HPDE6-E6E7 (cell line): ENCODE measurements around the gene CHMP4B.
A peak's percentile ranks its signal among the peaks of the same experiment; 100 is the strongest.

ENCODE experiments used
- DNase-seq: peaks from one replicate; pipeline ENCODE4 v3.0.0; 2011; ENCODE audit warnings: missing footprints; ENCODE audit errors: extremely low spot score

CHMP4B gene, protein sequence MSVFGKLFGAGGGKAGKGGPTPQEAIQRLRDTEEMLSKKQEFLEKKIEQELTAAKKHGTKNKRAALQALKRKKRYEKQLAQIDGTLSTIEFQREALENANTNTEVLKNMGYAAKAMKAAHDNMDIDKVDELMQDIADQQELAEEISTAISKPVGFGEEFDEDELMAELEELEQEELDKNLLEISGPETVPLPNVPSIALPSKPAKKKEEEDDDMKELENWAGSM

DNA sequence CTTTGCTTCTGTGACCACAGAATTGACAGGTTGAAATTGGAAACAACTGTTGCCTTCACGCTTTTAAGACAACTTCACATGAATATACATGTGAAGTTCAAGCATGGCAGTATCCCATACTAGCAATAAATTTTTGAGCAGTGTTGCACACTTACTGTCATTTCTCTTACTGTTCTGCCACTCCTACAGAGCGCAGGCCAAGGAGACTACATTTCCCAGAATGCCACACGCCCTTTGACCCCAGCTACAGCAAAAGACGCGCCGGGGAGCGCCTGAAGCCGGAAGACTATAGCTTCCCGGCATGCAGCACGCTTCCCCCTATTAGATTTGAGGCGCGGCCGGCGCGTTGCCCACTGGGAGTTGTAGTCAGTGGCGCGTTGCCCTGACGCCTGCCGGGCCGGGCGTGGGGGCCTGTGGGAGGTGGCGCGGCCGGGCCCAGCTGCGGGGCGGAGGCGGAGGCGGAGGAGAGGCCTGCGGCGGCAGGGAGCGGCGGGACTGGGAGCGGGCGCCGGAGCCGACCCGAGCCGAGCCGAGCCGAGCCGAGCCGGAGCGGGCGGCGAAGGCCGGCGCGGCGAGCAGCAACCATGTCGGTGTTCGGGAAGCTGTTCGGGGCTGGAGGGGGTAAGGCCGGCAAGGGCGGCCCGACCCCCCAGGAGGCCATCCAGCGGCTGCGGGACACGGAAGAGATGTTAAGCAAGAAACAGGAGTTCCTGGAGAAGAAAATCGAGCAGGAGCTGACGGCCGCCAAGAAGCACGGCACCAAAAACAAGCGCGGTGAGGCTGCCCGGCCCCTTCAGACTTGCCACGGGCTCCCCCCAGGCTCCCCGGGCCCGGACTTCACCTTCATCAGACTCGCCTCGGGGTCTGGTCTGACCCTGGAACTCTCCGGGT is at the start of gene CHMP4B:
Gene CHMP4B, plus strand, starts transcription at position 464 of the 891 bp plus-strand sequence. Its CDS starts 121 bp downstream, at position 585.
- DNase-seq = peak; percentile 100

GRCh38 chr20:33761698-33762250 is 49.4 kb upstream of the CHMP4B start:
- no peak for DNase-seq

DNA sequence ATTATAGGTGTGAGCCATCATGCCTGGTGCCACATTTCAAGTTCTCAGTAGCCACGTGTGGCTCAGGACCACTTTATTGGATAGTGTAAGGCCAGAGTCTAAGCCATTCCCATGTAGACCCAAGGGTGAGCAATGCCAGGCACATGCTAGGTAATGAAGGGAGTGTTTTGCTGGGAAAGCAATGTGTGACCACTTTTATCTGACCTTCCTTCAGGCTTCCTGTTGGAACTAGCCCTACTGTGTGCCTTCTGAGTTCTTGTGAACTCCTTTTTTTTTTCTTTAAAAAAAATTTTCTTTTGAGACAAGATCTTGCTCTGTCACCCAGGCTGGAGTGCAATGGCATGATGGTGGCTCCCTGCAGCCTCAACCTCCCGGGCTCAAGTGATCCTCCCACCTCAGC is 46.0 kb upstream of the CHMP4B start:
- no peak for DNase-seq

- no peak for DNase-seq
Observed at GRCh38 chr20:33765592-33765991, 45.6 kb upstream of the CHMP4B start.

DNA sequence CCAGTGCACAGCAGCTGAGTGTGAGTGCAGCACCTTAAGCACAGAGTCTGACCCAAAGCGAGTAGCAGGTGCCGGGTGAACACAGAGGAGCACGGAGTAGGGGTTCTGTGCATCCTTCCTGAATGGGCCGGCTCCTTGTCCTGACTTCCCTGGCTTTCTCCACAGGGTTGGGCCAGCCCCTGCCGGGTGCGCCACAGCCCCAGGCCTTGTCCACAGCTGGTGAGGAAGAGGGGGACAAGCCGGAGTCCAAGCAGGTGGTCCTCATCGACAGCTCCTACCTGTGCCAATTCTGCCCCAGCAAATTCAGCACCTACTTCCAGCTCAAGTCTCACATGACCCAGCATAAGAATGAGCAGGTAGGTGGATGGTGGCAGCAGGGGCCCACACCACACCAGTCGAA is 44.5 kb upstream of the CHMP4B start:
- DNase-seq = no peak

GRCh38 chr20:33767777-33768138 is 43.4 kb upstream of the CHMP4B start:
- DNase-seq = no peak

DNA sequence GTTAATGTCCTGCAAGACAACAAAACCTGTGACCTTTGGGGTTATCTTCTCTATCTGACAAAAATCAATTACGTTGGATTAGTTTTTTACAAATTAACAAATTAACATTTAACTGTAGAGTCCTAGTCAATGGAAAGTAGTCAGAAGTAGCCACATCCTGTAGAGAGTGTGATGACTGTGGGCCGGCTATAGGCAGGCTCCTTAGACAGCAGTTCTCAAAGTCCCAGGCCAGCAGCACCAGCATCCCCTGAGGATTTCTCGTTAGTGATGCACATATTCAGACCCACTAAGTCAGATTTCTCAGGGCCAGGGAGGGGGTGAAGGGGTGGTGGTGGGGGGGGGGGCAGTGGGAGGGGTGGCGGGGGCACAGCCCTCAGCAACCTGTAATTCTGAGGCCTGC is 42.1 kb upstream of the CHMP4B start:
- no peak for DNase-seq

DNA sequence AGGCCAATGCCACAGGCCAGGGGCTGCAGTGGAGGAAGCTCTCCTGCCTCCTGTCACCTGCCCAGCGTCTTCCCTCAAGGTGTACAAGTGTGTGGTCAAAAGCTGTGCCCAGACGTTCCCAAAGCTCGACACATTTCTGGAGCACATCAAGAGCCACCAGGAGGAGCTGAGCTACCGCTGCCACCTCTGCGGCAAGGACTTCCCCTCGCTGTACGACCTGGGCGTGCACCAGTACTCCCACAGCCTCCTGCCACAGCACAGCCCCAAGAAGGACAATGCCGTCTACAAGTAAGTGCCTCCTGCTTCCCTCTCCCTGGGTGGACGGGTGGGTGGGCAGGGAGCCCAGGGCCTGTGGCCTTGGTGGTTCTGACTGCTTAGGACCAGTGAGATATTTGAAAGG is 41.1 kb upstream of the CHMP4B start:
- no peak for DNase-seq

DNA sequence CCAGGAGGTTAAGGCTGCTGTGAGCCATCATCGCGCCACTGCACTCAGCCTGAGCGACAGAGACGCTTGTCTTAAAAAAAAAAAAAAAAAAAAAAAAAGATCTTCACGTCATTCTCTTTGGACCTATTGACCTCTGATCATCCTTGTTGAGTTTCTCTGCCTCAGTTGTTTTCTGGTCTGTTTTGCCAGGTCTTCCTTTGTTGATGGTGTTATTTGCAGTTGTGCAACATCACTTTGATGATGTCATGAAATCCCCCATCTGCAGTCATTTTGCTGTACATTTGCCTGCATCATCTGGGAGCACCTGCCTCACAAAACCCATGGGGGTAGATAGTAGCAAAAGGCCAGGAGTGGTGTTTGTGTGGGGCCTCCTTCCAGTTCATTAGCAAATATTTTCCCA is 39.2 kb upstream of the CHMP4B start:
- DNase-seq = no peak

DNA sequence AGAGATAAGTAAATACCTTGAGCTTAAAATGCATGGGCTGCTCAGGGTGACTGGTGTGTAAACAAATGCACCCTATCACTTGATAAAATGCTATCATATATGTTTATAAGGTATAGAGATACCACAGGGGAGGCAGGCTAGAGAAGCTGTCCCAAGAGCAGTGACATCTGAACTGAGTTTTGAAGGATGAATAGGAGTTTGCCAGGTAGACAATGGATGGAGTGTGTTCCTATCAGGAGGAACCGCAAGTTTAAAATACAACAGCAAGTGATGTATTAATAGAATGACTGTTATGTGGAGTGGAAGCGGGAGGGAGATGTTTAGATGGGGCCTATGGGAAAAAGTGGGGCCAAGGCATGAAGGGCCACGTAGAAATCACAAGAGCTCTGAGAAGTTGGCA is 38.7 kb upstream of the CHMP4B start:
- DNase-seq = no peak

DNA sequence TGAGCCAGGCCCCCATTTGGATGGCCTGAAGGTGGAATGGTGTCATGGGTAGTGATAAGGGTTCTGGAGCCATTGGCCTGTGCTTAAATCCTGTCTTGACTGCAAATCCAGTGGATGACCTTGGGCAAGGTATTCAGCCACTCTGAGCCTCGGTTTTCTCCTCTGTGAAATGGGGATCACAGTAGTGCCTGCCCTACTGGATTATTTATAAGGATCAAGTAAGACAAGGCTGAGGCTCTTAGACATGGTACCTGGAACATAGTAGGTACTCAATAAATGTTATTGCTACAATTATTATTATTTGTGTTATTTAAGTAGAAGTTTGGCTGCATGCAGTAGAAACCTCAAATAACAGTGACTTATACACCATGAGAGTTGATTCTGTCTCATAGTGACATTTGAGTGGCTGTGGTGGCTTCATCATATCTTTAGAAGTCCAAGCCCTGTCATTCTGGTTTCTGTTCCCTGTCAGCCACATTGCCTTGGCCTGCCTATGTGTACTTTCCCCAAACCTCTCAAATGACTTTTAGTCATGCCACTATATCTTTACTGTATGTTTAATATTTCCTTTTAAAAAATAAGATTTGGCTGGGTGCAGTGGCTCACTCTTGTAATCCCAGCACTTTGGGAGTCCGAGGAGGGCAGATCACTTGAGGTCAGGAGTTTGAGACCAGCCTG is 37.6 kb upstream of the CHMP4B start:
- DNase-seq = no peak

GRCh38 chr20:33777816-33778215 is 33.3 kb upstream of the CHMP4B start:
- no peak for DNase-seq

GRCh38 chr20:33781133-33781532 is 30.0 kb upstream of the CHMP4B start:
- DNase-seq = no peak

DNA sequence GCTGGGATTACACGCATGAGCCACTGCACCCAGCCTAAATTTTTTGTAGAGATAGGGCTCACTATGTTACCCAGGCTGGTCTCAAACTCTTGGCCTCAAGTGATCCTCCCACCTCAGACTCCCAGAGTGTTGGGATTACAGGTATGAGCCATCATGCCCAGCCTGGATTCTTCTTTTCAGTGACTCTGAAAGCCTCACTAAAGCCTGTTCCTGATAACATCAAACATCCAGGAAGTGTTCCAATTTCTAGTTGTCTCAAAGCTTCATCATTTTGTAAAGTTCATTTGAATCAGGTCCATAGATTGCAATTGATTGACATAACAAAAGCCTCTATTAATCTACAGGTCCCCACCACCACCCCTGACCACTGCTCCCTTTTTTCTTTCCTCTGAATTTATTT is 29.2 kb upstream of the CHMP4B start:
- no peak for DNase-seq

- DNase-seq = no peak
Observed at GRCh38 chr20:33783256-33783655, 27.9 kb upstream of the CHMP4B start.

DNA sequence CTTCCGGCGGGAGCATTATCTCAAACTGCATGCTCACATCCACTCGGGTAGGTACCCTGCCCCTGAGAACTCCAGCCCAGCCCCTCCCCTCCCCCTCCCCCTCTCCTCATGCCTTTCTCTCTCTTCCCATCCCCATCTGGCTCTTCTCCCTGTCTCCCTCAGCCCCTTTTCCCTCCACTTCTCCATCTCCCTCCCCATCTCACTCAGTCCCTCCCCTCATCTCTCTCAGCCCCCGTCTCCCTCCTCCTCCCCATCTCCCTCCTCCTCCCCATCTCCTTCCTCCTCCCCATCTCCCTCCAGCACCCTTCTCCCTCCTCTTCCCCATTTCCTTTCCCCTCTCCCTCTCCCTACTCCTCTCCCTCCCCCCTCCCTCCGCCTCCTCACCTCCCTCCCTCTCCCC is 27.3 kb upstream of the CHMP4B start:
- DNase-seq = no peak

- no peak for DNase-seq
Observed at GRCh38 chr20:33784225-33784624, 26.9 kb upstream of the CHMP4B start.

- no peak for DNase-seq
Observed at GRCh38 chr20:33785503-33785902, 25.6 kb upstream of the CHMP4B start.

DNA sequence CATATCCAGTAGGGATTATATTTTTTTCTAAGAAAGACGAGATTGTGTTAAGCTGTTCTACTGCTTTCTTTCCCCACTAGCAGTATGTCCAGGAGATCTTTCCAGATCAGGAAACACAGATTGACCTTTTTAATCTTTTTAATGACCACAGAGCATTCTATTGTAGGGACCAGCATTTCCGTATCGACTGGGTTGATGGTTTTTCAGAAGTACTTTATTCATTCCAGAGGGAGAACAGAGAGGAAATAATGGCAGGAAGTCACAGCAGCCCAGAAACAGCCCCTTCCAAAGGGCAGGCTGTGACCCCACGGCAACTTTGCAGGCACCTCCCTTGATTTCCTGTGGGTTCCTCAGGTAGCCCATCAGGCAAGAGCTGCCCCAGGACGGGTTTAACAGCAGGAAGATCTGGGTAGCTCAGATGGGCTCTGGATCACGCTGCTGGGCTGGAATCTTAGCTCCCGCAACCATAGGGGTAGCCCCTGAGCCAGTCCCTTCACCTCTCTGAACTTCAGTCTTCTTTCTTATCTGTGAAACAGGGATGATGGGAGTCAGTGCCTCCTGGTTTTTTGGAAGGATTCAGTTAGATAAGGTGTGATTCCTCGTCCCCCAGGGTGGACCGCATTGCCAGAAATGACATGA is 23.8 kb upstream of the CHMP4B start:
- DNase-seq = no peak

- no peak for DNase-seq
Observed at GRCh38 chr20:33788351-33789049, 22.6 kb upstream of the CHMP4B start.

GRCh38 chr20:33789109-33789857 is 21.9 kb upstream of the CHMP4B start:
- DNase-seq = peak; percentile 100
